Placental epithelial cell (primary cell): ENCODE results near the gene EIF2B5. TPM values are rescaled to one million over a fixed set of nuclear protein-coding genes. Genes with fewer than 3 reads are reported as not detected.

ENCODE experiments used
- small RNA-seq: library from RNA; depleted of rRNA; stranded (forward); fragments of <200 nt; gene quantifications from one replicate; pipeline ENCODE3, GENCODE V24; 2012
- total RNA-seq: library from RNA; depleted of rRNA; stranded (reverse); fragments of >200 nt; gene quantifications from 2 replicates; pipeline ENCODE4 v1.2.3, GENCODE V29; 2012

Gene EIF2B5
- 29.1 and 37.8 TPM in 2 replicates for total RNA-seq

DNA sequence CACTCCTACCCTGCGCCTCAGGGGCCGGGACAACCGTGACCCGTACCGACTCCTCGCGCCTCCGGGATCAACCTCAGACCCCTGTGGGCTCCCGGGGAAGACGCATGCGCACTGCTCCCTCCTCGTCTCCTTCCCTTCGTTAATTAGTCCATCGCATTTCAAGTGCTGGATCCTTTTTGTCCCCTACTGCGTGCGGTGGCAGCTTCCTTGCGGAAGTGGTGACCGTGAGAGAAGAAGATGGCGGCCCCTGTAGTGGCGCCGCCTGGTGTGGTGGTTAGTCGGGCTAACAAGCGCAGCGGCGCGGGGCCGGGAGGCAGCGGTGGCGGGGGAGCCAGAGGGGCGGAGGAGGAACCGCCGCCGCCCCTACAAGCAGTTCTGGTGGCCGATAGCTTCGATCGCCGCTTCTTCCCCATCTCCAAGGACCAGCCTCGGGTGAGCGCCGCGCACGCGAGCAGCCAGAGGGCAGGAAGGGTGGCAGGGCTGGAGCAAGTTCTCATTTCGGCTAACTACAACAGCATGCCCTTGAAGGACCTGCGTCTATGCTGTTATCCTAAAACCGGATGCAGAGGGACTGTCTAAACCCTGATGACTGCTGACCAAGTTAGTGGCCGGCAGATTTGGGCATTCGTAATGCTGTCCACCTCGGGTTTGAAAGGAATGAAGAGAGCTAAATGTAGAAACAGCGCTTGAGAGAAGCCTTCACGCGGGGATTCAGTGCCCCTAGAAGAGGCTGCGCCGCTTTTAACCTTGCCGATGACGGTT lies at the start of gene EIF2B5:
EIF2B5 (plus strand) TSS at position 210 of the 762 bp plus-strand sequence; CDS start at position 238, 28 bp downstream.

DNA sequence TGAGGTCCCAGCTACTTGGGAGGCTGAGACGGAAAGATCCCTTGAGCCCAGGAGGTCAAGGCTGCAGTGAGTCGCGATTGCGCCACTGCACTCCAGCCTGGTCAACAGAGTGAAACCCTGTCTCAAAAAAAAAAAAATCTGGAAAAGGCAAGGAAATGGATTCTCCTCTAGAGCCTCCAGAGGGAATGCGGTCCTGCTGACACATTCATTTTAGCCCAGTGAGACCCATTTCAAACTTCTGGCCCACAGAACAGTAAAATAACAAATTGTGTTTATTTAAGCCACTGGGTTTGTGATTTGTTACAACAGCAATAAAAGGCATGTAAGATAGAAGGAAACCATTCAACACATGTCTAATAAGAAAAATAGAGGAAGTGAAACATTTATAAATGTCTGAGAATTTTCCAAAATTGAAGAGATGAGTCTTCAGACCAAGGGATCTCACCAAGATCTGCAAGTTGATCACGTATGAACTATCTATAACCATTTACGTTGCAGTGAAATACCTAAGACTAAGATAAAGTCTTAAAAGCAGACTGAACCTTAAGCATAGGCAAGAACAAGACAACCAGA lies 38.3 kb upstream of the EIF2B5 start, which contains the start of gene HTR3E:
HTR3E (plus strand) TSS at position 254 of the 573 bp plus-strand sequence. CDS start 466 bp downstream, outside the sequence.

DNA sequence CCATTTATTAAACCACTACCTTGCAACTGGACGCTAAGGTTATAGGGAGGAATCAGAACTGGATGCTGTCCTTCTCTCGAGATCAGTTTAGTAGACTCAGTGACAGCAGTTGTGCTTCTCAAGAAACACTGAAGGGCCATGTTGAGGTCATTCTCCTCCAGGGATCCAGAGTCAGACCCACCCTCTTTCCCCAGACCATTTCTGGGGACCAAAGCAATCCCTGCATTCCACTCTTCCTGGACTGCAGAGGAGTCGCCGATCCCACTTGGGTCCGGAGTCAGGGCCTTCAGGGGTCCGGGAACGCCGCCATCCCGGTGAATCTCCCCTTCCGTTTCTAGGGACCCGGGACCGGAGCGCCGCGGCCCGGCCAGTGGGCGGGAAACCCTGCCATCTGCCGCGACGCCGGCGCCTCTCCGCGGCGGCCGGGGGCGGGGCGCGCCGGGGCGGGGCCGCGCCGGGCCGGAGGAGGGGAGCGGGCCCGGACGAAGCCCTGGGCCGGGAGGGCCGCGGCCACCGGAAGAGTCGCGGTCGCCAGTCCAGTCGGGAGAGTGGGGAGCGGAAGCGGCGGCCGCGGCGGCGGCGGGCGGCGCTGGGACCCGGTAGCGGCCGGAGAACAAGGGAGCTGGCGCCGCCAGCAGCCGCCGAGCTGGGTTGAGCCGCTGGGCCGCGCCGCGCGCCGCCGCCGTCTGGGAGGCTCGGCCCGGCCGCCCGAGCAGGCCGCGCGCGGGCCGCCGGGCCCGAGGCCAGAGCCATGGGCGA lies 19.9 kb downstream of the EIF2B5 start, which contains the start of gene DVL3:
DVL3 (plus strand) TSS at position 493 of the 759 bp plus-strand sequence; CDS start at position 752, 259 bp downstream.

DNA sequence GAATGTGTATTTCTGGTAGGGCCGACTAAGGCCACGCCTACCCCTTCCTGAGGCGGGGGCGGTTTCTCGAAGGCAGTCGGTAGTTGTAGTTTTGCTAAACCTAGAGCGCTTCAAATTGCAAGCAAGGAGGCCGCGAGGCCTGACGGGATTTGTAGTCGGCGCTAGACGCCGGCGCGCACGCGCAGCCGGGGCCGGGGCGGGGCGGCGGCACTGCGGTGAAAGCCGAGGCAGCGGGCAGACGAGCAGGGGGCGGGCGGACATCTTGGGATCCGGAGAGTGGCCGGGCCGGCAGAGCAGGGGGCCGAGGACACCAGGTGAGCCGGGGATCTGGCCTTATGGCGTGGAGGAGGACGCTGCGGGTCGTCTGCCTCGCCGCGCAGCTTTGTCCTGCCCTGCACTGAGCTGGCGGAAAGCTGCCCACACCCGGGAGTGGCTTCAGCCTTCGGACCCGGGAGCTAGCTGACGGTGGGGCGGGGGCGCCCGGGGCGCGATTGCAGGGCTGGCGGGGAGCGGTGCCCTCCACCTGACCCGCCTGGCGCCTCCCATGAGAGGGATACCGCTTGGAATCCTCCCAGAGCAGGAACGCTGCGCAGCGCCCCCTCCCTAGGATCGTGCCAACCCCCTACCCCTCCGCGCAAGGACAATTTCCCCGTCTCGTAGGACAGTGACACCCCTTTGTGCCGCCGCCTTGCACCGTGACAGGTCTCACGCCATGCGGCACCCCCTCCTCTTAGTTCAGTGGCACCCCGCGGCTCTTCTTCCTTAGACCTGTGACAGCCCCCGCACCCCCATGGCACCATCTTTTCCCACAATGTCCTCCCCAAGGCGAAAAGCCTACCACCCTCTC lies 39.7 kb downstream of the EIF2B5 start, which contains the start of gene AP2M1:
AP2M1 (plus strand) TSS at position 210 of the 847 bp plus-strand sequence. CDS start 2,139 bp downstream, outside the sequence.

DNA sequence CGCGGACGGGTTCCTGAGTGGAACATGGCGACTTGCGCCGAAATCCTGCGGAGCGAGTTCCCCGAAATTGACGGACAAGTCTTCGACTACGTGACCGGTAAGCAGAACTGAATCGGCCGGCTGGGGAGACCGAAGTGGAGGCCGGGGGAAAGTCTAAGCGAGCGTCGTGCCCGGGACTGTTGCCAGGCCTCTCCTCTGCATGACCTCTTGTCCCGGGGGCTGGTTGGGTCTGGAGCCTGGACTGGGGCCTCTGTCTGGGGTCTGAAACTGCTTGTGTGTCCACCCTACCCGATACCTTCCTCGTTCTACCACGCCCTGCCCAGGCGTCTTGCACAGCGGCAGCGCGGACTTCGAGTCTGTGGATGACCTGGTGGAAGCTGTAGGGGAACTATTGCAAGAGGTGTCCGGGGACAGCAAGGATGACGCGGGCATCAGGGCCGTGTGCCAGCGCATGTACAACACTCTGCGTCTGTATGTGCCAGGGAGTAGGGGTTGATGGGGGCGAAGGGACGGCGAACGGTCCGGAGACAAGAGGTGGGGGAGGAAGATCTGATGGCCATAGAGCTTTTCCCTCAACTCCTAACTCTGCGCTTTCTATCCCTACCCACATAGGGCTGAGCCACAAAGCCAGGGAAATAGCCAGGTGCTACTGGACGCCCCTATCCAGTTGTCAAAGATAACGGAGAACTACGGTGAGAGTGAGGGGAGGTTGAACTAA lies 51.2 kb downstream of the EIF2B5 start, which contains the start of gene ABCF3:
ABCF3 (plus strand) TSS at position 16 of the 718 bp plus-strand sequence; CDS start at position 25, 9 bp downstream.

Small RNA genes within 50 kb of the gene (small RNA-seq; reads per million reads assigned to genes)
- not detected for gene RF00019

Other genes with a start within 250 kb of the EIF2B5 start
- gene ABCC5, start 117.5 kb upstream of the EIF2B5 start, total RNA-seq = 8.6 and 10.7 TPM in 2 replicates
- not detected in 2 replicates for gene HTR3D, start 103.6 kb upstream of the EIF2B5 start, total RNA-seq
- gene HTR3C, start 82.3 kb upstream of the EIF2B5 start, total RNA-seq = not detected in 2 replicates
- not detected in 2 replicates for gene HTR3E, start 38.3 kb upstream of the EIF2B5 start, total RNA-seq
- 54.2 and 67.8 TPM in 2 replicates for gene DVL3, start 20.0 kb downstream of the EIF2B5 start, total RNA-seq
- gene AP2M1, start 39.5 kb downstream of the EIF2B5 start, total RNA-seq = 258 and 487 TPM in 2 replicates
- 58.9 and 69.1 TPM in 2 replicates for gene ABCF3, start 50.8 kb downstream of the EIF2B5 start, total RNA-seq
- 0.11 TPM in 1 of 2 replicates, not detected in the other for gene VWA5B2, start 94.2 kb downstream of the EIF2B5 start, total RNA-seq
- 29.1 and 46.0 TPM in 2 replicates for gene ALG3, start 113.6 kb downstream of the EIF2B5 start, total RNA-seq
- gene EEF1AKMT4, start 114.3 kb downstream of the EIF2B5 start, total RNA-seq = 10.4 and 10.6 TPM in 2 replicates
- gene CAMK2N2, start 126.2 kb downstream of the EIF2B5 start, total RNA-seq = 0.39 TPM in 1 of 2 replicates, not detected in the other
- not detected in 2 replicates for gene ECE2, start 140.7 kb downstream of the EIF2B5 start, total RNA-seq
- 208 and 513 TPM in 2 replicates for gene PSMD2, start 163.9 kb downstream of the EIF2B5 start, total RNA-seq
- gene EIF4G1, start 179.2 kb downstream of the EIF2B5 start, total RNA-seq = 280 and 405 TPM in 2 replicates
- 11.4 and 20.4 TPM in 2 replicates for gene FAM131A, start 202.2 kb downstream of the EIF2B5 start, total RNA-seq
- gene CLCN2, start 226.2 kb downstream of the EIF2B5 start, total RNA-seq = 5.6 and 10.2 TPM in 2 replicates
- 39.3 and 56.6 TPM in 2 replicates for gene POLR2H, start 226.4 kb downstream of the EIF2B5 start, total RNA-seq
- gene THPO, start 242.8 kb downstream of the EIF2B5 start, total RNA-seq = not detected in 2 replicates
- gene CHRD, start 244.7 kb downstream of the EIF2B5 start, total RNA-seq = under 0.01 TPM in 1 of 2 replicates, not detected in the other